Right atrium auricular region (tissue), 2 donors: ENCODE measurements around the gene OR10A2. TPM values are rescaled to one million over a fixed set of nuclear protein-coding genes. Genes with fewer than 3 reads are reported as not detected.

Source experiments
- DNase-seq: peaks from one replicate; pipeline ENCODE4 v3.0.0-alpha.2; 2019; ENCODE audit warnings: low spot score
- H3K27ac ChIP-seq, 2 donors: fragments of 200-600 bp; sonication (generic); 1 replicate in 1 of 2; 2 replicates in 1 of 2; pipeline ENCODE4 v1.5.1; 2016 to 2019
- H3K27me3 ChIP-seq, 2 donors: fragments of 200-600 bp; sonication (generic); one replicate each; pipeline versions ENCODE4 v1.5.1 to v1.6.0; 2017 to 2019
- H3K36me3 ChIP-seq: fragments of 200-600 bp; sonication (generic); one replicate; pipeline ENCODE4 v1.5.1; 2016
- H3K4me1 ChIP-seq, 2 donors: fragments of 200-600 bp; sonication (generic); one replicate each; pipeline versions ENCODE4 v1.5.1 to v1.6.0; 2017 to 2019
- H3K4me3 ChIP-seq, 2 donors: fragments of 200-600 bp; sonication (generic); 1 replicate in 1 of 2; 2 replicates in 1 of 2; pipeline ENCODE4 v1.5.1; 2017 to 2019; ENCODE audit warnings: mild to moderate bottlenecking in 1 of 2, moderate library complexity in 1 of 2
- H3K9me3 ChIP-seq, 2 donors: fragments of 200-600 bp; sonication (generic); one replicate each; pipeline ENCODE4 v1.5.1; 2019
- total RNA-seq, 2 donors: library from RNA; depleted of rRNA; stranded (reverse); fragments of >200 nt; gene quantifications; one replicate each; pipeline ENCODE4 v1.1.0, GENCODE V29; 2016
- TF ChIP-seq, protein P1 (sequence below), 2 donors: fragments of 200-600 bp; sonication (generic); IDR thresholded peaks; one replicate each; pipeline ENCODE4 v1.5.1; 2019; ENCODE audit warnings: antibody characterized with exemption in 2 of 2

OR10A2 gene
- total RNA-seq, 2 donors from 2014 or later: not detected

- no peak overlapping the region for H3K4me3 ChIP-seq
- DNase-seq: no peak
- H3K4me1 ChIP-seq: no peaks in the 10 kb centered on the region
- H3K27ac ChIP-seq: no peak overlapping the region
- H3K27me3 ChIP-seq: no peaks in the 10 kb centered on the region
- H3K9me3 ChIP-seq: peaks cover 0 to 12% of the 10 kb centered on the region in 2 donors
- TF ChIP-seq, protein P1, sequence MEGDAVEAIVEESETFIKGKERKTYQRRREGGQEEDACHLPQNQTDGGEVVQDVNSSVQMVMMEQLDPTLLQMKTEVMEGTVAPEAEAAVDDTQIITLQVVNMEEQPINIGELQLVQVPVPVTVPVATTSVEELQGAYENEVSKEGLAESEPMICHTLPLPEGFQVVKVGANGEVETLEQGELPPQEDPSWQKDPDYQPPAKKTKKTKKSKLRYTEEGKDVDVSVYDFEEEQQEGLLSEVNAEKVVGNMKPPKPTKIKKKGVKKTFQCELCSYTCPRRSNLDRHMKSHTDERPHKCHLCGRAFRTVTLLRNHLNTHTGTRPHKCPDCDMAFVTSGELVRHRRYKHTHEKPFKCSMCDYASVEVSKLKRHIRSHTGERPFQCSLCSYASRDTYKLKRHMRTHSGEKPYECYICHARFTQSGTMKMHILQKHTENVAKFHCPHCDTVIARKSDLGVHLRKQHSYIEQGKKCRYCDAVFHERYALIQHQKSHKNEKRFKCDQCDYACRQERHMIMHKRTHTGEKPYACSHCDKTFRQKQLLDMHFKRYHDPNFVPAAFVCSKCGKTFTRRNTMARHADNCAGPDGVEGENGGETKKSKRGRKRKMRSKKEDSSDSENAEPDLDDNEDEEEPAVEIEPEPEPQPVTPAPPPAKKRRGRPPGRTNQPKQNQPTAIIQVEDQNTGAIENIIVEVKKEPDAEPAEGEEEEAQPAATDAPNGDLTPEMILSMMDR (IDR thresholded peaks at IDR 0.05): no peak
- H3K36me3 ChIP-seq: no peaks in the 10 kb centered on the region
Observed at GRCh38 chr11:6888830-6889229, 26.0 kb downstream of the OR10A2 start.

GRCh38 chr11:6889835-6890234 lies 27.0 kb downstream of the OR10A2 start:
- TF ChIP-seq, protein P1 (IDR thresholded peaks at IDR 0.05): no peak
- no peak for DNase-seq
- Histone ChIP-seq H3K36me3 (no peaks in the 10 kb centered on the region), H3K9me3 (peaks cover 0 to 12% of the 10 kb centered on the region in 2 donors), H3K27me3 (no peaks in the 10 kb centered on the region), H3K4me1 (no peaks in the 10 kb centered on the region), H3K27ac (no peak overlapping the region), H3K4me3 (no peak overlapping the region)

GRCh38 chr11:6892400-6892799 lies 29.5 kb downstream of the OR10A2 start, which contains the start of gene OR2D2:
OR2D2 (minus strand) TSS chr11:6892500; CDS start chr11:6892500, 0 bp downstream.
- Histone ChIP-seq H3K4me3 (no peak within 1 kb of the TSS), H3K27me3 (no peaks in the 10 kb centered on the region), H3K9me3 (peaks cover 0 to 12% of the 10 kb centered on the region in 2 donors), H3K4me1 (no peaks in the 10 kb centered on the region), H3K27ac (no peak within 1 kb of the TSS), H3K36me3 (no peaks in the 10 kb centered on the region)
- TF ChIP-seq, protein P1 (IDR thresholded peaks at IDR 0.05): no peak
- DNase-seq: no peak

DNA sequence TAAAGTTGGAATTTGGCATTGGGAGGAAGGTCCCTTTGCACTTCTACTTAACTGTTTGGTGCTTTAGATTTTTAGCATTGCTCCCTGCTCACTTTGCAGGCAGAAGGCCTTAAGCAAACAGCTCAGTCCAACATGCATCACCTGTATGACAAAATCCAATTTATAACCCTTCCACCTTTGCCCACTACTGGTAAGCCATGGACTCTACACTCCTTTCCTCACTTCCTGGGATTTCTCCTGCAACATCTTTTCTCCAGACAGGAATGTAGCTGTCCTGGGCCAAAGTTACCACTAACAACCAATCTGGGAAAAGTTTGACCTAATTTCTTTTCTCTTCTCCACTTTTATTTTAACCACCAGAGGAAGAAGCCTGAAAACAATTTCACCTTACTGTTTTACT lies 31.2 kb downstream of the OR10A2 start:
- H3K4me3 ChIP-seq: no peak overlapping the region
- no peaks in the 10 kb centered on the region for H3K36me3 ChIP-seq
- H3K4me1 ChIP-seq: no peaks in the 10 kb centered on the region
- H3K27ac ChIP-seq: no peak overlapping the region
- H3K27me3 ChIP-seq: no peaks in the 10 kb centered on the region
- DNase-seq: no peak
- H3K9me3 ChIP-seq: peaks cover 0 to under 1% of the 10 kb centered on the region in 2 donors
- TF ChIP-seq, protein P1 (IDR thresholded peaks at IDR 0.05): no peak

GRCh38 chr11:6895010-6895409 lies 32.2 kb downstream of the OR10A2 start:
- Histone ChIP-seq H3K4me3 (no peak overlapping the region), H3K27me3 (no peaks in the 10 kb centered on the region), H3K9me3 (no peaks in the 10 kb centered on the region), H3K36me3 (no peaks in the 10 kb centered on the region), H3K4me1 (no peaks in the 10 kb centered on the region), H3K27ac (no peak overlapping the region)
- TF ChIP-seq, protein P1 (IDR thresholded peaks at IDR 0.05): no peak
- no peak for DNase-seq

GRCh38 chr11:6898911-6899310 lies 36.1 kb downstream of the OR10A2 start:
- H3K36me3 ChIP-seq: no peaks in the 10 kb centered on the region
- no peaks in the 10 kb centered on the region for H3K4me1 ChIP-seq
- no peak for DNase-seq
- no peaks in the 10 kb centered on the region for H3K9me3 ChIP-seq
- no peak overlapping the region for H3K27ac ChIP-seq
- H3K27me3 ChIP-seq: no peaks in the 10 kb centered on the region
- TF ChIP-seq, protein P1 (IDR thresholded peaks at IDR 0.05): no peak
- H3K4me3 ChIP-seq: no peak overlapping the region
